Iris pigment epithelial cell (primary cell): Measurements from ENCODE around the gene SLC6A13.
"Not testable (repeated sequence)": the region's sequence is repeated elsewhere in the genome, so short reads cannot be mapped to it uniquely, and the experiment has no call there.

Experiments used
- DNase-seq: peaks from one replicate; pipeline ENCODE4 v3.0.0-alpha.2; 2011; ENCODE audit warnings: low read depth

Gene SLC6A13

GRCh38 chr12:233615-233968 is 29.0 kb downstream of the SLC6A13 start:
- no peak for DNase-seq

- DNase-seq, result no peak
Measured at GRCh38 chr12:232731-233614, 29.7 kb downstream of the SLC6A13 start.

- no peak for DNase-seq
Measured at GRCh38 chr12:230925-231671, 31.5 kb downstream of the SLC6A13 start.

DNA sequence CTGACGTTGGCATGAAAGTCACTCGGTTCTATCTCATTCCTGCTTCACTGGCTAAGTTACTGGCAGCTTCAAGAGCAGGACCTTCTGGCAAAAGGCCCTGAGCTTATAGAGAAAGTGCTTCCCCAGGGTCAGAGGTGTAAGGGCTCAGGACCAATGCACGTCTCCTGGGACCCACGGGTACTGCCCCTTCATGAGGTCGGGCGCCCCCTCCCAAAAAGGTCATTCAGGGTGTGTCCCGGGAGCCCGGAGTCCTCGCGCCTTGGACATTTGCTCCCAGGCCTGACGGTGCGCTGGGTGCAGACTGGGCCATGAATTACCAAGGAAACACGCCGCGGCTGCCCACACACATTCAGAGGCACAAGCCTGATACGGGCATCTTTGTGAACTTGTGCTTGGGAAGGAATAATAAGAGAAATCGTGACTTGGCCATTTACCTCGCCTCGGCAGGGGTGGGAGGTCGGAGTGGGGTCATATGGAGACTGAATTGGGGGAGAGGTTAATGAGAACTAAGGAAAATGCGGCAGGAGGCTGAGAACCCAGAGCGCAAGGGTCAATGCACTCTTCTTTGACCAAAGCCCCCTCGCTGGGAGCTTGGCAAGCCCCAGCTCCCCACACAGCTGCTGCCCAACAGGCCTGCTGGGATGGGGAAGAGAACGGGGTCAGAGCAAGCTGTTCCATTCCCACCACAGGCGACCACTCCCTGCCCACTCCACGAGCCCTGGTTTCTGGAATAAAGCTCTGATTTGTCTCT is 33.0 kb downstream of the SLC6A13 start:
- DNase-seq, result no peak

GRCh38 chr12:228846-229200 is 33.8 kb downstream of the SLC6A13 start:
- DNase-seq, result no peak

DNA sequence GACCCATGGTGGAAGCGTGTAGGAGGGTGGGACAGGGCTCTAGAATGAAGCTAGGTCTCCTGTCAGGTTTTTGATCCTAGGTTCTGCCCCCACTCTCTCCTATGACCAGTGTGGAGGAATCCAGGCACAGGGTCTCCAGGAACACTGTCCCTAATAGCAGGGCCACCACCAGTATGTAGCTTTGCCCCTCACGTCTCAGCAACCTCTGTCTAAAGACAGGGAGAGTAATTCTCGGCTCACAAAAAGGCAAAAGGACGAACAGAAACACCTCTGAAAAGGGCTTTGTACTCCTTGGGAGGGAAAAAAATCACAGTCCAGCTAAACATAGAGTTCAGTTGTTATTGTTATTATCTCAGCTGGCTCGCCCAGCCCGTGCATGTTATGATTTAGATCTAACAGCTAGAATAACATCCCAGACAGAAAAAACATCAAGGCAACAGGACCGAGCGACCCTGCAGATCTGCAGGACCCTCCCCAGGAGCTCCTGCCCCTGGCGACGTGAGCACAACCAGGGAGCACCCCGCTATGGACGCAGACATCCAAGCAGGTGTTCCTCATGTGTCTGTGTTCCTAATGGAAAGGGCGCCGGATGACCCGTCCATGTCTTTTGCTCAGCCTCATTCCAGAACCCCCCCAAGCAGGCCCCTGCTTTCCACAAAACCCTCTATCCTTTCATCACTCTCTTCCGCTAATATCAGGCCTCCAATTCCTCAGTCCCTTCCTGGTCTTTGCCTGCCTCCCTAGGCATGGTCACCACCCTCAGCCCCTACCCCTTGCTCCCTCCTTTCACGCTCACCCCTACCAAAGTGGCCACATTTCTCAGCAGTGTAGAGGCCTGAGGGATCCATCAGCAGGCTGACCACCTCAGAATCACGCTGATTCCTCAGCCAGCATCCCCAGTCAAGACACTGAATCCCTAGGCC is 34.5 kb downstream of the SLC6A13 start:
- no peak for DNase-seq

DNA sequence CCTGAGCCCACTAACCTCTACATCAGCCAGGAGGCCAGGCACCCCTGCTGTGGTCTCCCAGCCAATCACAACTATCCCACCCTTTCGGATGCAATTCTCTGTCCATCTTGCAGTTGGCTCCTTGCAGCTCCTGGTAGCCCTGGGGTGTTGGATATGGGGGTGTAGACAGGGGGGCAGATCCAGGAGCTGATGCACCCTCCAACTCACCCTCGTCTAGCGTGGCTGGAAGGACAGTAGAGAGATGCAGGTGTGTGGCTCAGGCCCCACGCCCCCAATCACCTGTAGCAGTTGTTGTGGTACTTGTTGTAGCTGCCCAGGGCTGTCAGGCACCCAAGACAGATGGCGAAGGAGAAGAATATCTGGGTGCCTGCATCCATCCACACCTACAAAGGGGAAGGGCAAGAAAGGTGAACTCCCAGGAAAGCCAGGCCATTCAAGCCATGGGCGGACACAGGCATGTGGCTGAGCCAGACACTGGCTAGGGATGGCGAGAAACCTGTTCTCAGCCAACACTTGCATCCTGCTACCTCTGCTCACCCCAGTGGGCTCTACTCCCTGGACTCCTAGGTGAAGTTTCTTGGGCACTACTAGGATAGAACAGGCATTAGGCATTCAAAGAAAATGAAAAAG is 35.2 kb downstream of the SLC6A13 start:
- no peak for DNase-seq

DNA sequence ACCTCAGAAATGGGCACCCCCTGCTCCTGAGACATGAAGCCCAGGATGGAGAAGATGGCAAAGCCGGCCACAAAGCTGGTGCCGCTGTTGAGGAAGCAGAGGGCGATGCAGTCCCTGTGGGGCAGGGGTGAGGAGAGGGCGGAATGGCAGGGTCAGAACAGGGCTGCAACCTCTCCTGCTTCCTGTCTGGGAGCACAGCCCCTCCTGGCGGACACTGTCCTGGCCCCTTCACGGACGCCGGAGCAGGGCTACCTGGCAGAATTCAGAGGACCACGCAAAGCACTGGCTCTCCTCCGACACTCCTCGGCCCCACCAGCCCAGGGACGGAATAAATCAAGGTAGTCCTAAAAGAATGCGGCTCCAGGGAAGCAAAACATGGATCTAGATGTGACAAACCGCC is 36.2 kb downstream of the SLC6A13 start:
- no peak for DNase-seq

DNA sequence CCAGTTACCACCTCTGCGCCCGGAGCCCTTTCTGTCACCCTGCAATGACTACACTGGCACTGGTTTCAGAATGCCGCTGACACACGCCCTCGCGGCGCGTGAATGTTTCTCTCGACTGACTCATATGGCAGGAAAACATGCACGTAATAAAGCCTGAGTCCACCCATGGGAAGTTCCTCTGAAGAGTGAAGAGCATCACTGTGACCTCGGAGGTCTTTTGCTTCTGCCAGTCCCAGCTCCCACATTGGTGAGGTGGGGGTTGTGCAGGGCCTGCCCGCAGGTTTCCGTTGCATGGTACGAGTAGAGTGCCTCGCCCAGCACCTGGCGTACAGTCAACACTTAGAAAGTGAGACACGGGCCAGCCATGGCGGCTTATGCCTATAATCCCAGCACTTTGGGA is 37.6 kb downstream of the SLC6A13 start:
- no peak for DNase-seq

DNA sequence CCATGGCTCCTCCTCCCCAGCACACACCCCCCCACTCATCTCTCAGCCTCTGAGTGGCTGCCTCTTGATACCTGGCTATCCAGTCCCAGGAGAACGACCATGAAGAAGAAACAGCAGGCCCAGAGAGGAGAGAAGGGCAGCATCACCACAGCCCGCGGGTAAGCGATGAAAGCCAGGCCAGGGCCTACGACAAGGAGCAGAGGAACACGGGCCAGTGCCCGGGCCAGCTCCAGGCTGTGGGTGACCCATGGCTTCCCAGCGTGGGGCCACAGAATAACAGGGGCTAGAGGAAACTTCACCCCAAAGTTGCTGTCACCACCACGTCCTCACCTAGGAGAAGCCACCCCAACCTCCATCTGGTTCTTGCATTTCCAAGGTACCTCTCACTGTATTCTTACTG is 38.3 kb downstream of the SLC6A13 start:
- DNase-seq, result no peak

GRCh38 chr12:223841-224240 is 38.8 kb downstream of the SLC6A13 start:
- no peak for DNase-seq

DNA sequence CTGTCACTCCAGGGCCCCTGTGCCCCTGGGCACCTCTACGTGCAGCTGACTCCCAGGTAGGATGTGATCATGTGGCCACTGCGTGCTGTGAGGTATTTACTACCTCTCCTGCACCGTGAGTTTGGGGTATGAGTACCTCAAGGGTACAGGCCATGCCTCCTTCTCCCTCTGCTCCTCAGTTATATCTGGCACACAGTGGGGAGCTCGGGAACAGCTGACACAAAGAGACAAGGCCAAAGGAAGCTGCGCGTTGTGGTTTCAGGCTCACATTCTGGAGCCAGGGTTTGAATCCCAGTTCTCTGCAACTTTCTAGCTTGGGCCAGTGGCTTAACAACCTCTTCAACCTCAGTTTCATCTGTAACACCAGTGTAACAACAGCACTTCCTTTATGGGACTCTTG is 40.9 kb downstream of the SLC6A13 start:
- DNase-seq, result no peak

GRCh38 chr12:220946-221550 is 41.6 kb downstream of the SLC6A13 start:
- DNase-seq, result no peak

GRCh38 chr12:220491-220890 is 42.1 kb downstream of the SLC6A13 start:
- no peak for DNase-seq

- DNase-seq, result peak; percentile 38
Measured at GRCh38 chr12:219891-220352, 42.7 kb downstream of the SLC6A13 start.

GRCh38 chr12:218728-219590 is 43.7 kb downstream of the SLC6A13 start:
- no peak for DNase-seq

- no peak for DNase-seq
Measured at GRCh38 chr12:218221-218620, 44.4 kb downstream of the SLC6A13 start.

DNA sequence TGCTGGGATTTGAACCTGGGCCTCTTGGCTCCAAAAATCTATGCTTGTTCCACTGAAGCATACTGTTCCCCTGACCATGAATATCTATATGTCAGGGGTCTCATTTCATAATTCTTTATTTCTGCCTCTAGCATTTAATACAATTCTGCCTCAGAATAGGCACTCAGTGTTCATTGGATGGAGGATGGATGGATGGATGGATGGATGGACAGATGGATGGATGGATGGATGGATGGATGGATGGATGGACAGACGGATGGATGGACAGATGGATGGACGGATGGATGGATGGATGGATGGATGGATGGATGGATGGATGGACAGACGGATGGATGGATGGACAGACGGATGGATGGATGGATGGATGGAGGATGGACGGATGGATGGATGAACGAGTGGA is 45.6 kb downstream of the SLC6A13 start:
- not testable (repeated sequence) for DNase-seq

GRCh38 chr12:215116-215515 is 47.5 kb downstream of the SLC6A13 start:
- no peak for DNase-seq
